GM18498 (cell line): ENCODE results near the gene GALNT2.

Experiments used
- ATAC-seq: cut with Tn5 transposase; IDR thresholded peaks from one replicate; pipeline ENCODE4 v1.9.1; 2021; ENCODE audit warnings: mild to moderate bottlenecking, moderate library complexity; ENCODE audit not compliant: unreplicated experiment

Gene GALNT2

DNA sequence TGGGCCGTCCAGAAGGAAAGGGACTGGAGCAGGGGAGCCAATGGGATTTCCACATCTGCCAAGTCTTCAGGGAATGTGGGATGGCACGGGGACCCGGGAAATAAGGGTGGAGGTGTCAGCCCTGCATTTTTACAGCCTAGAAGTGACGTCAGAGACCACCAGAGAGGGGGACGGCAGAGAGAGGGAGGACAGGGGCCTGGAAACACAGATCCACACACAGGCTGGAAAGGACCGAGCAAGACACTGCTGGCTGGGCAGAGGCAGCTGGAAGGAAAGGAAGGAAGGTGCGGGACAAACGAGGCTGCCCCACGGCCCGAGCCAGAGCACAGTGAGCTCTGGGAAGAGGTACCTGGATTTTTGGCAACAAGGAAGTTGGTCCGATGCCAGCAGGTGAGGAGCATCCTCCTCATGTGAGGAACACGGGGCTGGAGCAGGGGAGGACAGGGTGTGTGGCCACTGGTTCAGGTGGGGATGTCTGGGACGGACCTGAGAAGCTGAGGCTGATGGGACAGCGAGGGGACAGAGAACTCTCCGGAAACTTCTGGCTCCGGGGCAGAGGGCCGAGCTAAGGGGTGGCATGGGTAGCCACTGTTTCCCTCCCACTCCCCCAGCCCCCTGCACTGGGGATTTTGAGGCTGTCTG is 220.8 kb downstream of the GALNT2 start:
- no peak for ATAC-seq

DNA sequence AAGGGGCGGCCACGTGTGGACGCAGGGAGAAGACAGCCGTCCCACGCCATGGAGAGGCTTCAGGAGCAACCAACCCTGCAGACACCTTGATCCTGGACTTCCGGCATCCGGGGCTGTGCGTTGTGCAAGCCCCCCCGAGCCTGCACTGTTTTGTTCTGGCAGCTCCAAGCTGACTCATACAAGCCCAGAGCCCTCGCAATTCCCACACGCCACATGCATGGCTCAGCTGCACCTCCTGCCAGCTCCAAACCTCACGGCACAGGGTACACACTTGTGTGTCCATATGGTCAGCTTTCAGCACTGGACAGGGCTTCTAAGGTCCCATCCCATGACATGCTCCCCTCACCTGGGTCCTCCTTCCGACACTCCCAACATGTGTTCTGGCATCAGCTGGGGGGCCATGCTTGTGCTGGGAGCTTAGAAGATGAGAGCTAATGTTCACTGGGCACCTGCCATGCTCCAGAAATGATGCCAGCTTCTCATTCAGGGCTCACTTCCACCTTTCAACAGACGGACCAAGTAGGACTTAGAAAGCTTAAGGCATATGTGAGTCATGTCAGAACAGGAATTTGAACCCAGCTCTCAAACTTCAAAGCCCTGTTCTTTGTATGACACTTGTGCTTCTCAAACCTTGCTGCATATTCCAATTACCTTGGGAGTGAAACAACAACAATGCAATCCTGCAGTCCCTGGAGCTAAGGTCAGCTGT is 221.8 kb downstream of the GALNT2 start:
- ATAC-seq: no peak

DNA sequence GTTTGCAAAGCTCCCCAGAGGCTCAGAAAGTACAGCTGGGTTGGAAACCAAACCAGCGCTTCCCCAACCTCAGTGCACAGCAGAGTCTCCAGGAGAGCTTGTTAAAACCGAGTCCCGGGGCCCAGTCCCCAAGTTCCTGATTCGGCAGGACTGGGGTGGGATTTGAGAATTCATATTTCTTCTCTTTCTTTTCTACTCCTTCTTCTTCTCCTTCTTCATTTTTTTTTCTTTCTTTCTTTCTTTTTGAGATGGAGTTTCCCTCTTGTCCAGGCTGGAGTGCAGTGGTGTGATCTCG is 222.3 kb downstream of the GALNT2 start:
- no peak for ATAC-seq

- ATAC-seq: no peak
These were observed 224.9 kb downstream of the GALNT2 start for GRCh38 chr1:230291731-230292620.

DNA sequence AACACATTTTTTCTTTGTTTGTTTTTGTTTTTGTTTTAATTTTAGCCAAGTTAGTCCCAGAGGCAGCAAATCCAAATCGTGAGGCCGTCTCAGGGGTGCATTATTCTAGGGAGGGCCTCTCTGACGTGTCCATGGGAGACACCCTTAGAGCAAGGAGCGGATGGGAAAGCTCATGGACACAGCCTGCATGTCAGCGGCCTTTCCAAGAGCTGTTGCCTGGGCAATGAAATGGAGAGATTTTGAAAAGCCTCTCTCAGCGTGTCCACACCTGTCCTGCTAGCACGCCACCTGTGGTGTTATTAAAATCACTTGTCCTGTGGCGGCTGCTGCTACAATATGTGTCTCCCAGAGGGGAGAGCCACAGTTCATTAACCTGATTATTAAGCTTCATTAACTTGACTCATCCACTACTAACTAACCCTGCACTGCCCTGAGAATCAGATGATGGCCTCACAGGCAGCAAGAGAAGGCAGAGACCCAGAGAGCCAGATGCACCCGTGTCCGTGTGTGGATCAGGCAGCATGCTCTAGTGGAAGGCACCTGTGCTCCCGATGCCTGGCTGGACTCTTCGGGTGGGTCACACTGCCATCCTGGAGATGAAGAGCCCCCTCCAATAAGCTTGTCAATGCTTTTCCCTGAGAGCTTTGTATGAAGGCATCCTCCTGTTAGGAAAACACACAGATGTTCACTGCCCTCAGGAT is 225.8 kb downstream of the GALNT2 start:
- ATAC-seq: no peak

DNA sequence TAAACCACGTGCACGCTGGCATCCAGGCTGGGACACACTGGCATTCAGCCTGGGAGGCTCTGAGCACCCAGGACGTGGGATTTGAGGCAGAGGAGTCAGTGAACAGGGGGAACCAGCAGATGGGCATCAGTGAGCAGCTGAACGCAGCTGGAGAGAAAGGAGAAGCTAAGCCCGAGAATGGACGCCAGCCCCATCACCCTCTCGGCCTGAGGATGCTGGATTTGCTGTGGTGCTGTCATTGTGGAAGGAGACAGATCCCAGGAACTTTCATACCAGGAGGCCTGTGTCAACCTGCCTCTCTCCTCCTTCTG is 226.3 kb downstream of the GALNT2 start:
- ATAC-seq: no peak

DNA sequence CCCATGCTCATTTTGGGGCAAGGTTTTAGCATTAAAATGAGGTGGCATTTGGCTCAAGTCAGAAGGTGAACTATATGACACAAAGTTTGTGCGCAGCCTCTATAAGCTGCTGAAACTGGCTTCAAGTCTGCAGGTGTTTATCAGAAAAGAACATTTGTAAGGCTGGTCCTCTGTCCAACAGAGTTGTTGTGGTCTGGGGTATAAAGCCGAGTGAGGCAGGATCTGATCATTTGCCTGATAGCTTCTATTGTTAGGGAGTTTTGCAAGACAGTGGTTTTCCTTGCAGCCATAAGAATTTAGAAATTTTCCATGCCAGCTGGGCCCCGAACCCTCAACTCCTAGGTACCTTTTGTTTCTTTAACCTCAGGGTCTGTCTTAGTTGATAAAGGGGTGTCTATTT is 228.3 kb downstream of the GALNT2 start:
- no peak for ATAC-seq

- no peak for ATAC-seq
These were observed 232.4 kb downstream of the GALNT2 start for GRCh38 chr1:230299191-230300006.

DNA sequence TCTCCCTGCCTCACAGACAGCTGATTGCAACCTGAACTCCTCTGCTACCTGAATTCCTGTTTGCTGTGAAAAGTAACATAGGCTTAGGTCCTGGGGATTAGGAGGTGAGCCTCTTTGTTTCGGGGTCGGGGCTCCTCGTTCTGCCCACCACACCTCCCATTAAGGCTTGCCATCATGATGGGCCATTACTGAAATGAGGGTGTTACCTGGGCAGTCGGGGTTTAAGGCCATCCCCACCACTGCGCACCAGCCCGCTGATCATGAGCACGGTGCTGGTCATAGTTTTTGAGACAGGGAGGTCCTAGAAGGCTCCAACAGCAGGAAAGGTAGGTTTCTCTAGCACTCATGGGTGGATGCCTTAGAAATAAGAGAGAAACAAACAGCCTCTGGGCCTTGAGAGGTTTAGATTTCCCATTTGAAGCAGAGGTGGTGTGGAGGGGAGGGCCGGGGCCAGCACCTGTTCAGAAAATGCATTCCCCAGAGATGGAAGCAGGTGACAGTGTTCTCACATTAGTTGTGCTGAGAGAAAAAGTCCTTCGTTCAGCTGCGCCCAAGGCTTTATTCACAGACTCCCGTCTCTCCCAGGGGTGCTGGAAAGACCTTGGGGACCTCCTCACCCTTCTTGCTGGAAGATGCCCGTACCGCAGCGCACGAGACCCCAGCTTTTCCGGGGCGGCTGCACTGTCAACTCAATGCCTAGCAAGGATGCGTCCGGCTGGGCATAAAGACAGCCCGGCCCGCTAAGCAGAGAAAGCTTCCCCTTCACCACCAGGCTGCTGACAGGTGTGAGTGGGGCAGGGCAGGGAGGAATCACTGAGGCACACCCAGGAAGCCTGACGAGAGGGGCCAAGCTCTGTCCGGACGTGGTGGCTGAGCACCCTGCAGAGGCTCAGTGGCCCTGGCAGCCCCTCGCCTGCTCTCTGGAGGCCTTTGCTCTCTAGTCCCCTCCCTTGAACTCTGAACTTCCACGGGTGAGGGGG is 233.6 kb downstream of the GALNT2 start:
- no peak for ATAC-seq

DNA sequence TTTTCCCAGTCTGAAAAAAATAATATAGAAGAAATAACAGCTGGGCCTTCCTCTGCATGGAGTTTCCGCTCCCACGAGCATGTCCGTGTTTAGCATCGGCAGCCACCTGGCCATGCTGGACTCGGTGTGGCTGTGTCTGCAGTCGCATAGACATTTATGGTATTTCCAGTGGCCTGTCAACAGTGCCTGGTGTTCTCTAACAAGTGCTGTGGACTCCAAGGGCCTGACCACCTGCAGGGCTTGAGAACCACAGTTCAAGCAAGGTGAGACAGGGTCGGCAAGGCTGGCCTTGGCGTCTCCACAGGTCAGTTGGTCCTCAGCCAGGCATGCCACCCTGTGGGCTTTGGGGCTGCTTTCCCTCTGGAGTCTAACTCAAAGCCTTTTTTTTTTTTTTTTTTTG is 234.3 kb downstream of the GALNT2 start:
- no peak for ATAC-seq

DNA sequence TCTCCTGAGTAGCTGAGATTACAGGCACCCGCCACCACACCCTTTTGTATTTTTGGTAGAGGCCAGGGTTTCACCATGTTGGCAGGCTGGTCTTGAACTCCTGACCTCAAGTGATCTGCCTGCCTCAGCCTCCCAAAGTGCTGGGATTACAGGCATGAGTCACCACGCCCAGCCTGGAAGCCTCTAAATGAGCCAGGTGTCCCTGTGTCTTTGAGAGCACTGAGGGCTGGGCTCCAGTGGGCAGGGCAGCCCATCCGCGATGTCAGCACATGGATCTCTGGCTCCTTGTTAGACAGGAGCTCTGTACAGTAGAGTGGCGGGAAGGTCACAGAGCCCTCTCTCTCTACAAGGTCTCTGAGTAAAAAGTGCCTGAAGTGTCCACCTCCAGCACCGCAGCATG is 234.8 kb downstream of the GALNT2 start:
- no peak for ATAC-seq

DNA sequence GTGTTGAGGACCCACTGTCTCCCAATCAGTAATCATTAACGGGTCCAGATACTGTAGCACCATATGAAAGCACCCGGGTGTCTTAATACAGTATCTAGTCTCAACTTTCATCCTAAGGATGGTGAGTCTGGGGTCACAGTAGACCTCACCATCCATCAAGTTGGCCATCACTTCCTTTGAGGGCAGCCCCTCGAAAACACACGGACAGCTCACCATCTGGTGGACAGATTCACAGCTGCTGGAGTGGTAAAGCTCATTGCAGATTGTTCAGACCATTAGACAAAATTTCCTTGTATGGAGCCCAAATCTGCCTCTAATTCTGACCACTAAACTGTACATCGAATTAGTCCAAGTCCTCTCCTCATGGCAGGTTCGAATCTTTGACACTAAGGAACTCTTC is 236.0 kb downstream of the GALNT2 start:
- ATAC-seq: no peak

- ATAC-seq: no peak
These were observed 236.8 kb downstream of the GALNT2 start for GRCh38 chr1:230303822-230304221.

DNA sequence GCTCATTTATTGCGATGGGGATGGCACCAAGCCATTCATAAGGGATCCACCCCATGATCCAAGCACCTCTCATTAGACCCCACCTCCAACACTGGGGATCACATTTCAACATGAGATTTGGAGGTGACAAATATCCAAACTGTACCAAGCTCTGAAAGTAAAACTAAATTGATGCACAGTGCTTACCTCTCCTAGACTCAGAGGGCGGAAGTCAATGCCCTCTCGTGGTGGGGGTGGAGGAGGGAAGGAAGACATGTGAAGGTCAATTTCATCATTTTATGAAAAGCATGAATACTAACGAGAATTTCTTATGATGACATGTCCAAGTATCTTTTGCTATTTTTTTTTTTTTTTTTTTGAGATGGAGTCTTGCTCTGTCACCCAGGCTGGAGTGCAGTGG is 239.1 kb downstream of the GALNT2 start:
- ATAC-seq: peak; percentile 62

DNA sequence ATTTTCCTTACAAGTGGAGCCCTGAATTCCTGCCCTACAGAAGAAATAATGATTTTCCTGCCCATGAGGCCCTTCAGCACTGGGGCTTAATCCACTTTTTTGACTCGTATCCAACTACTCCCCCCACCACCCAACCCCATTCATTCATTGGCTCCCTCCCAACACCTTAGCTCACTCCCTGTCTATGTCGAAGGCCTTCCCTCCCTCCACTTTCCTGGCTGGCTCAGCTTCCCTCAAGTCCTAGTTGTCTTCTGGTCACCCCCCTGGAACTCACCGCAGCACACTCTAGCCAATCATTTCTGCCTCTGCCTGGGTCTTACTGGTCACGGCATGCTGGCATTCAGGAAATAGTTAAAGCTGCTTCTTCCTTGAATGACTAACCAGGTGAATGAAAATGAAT is 240.2 kb downstream of the GALNT2 start:
- ATAC-seq: no peak

DNA sequence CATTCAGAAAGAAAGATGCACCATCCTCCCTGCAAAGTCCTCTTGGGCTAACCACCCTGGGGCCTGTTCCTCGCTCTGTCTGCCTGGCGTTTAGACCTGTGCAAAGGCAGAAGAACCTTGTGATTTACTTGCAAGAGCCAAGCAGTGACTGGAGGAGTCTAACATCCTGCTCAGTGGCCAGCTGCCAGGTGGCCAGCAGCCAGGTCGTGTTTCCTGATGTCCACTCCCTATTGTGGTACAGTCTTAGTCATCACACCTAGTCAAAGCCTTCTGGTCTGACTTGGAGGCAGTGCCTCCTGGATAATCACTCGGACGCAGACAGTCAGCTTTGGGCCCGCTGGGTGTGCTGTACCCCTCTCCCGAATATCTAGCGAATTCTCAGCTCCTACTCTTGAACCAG is 241.0 kb downstream of the GALNT2 start:
- no peak for ATAC-seq

- no peak for ATAC-seq
These were observed 241.8 kb downstream of the GALNT2 start for GRCh38 chr1:230308821-230309220.

DNA sequence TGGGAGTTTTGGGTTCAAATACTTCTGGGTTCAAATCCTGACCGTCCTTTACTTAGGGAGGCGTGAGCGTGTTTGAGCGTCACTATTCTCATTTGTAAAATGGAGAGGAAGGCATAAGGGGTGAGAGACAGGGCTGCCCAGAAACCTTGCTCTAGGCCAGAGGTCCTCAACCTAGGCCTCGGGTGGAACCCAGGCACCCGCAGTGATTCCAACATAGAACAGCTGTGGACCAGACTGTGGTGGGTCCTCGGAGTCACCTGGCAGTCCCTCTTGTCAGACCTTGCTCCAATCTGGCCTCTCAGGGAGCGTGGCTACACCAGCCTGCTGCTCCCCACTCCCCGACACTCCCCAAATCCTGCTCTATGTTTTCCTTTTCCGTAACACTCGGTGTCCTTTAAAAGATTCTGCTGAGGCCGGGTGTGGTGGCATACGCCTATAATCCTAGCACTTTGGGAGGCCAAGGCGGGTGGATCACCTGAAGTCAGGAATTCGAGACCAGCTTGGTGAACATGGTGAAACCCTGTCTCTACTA is 242.7 kb downstream of the GALNT2 start:
- no peak for ATAC-seq

- no peak for ATAC-seq
These were observed 243.5 kb downstream of the GALNT2 start for GRCh38 chr1:230310381-230311163.
